ENCODE results near the gene SPINK6. TPM values are rescaled to one million over a fixed set of nuclear protein-coding genes. Genes with fewer than 3 reads are reported as not detected.

The SPINK6 gene
- total RNA-seq, 1 experiment from 2014 or later = not detected

DNA sequence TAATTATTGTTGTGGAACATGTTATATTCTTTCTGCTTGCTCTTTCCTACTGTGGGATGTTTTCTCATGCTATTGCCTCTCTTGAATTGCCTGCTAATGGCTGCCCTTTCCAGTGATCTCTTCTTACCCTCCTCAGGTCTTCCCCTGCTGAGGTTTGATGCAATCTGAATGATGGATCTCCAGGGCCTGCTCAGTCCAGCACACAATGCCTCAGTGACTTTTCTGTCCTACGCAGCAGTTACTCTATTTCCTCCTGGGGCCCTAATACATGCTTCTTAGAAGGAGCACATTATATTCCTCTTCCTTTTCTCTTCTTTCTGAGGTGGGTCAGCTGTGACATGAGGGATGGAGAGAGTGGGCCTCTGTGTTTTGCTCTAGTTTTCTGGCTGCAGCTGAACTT is 34.6 kb upstream of the SPINK6 start, which contains the start of gene SPINK14 (continued):
- TF ChIP-seq, protein P1, sequence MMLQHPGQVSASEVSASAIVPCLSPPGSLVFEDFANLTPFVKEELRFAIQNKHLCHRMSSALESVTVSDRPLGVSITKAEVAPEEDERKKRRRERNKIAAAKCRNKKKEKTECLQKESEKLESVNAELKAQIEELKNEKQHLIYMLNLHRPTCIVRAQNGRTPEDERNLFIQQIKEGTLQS (IDR thresholded peaks at IDR 0.05) = no peak
- TF ChIP-seq EZH2 (IDR thresholded peaks at IDR 0.05) = no peak

DNA sequence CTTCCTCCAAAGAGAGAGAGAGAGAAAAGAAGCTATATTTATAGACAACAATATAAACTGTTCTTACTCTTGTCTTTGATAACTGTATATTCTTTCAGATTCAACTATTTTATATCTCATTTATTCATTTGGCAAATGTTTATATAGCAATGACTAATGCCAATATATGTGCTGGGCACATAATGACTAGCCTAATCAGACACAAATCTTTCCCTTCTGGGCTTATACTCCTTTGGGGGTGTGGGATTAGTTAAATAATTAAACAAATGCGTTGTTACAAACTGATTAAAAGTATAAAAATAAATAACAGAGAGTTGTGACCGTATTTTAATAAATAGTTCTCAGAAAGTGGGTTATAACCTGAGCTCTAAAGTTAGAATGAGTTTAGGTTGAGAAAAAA is 30.5 kb upstream of the SPINK6 start:
- Histone ChIP-seq H3K9me2 (ENCODE audit: insufficient read depth) (no peaks in the 10 kb centered on the region), H3K9ac (ENCODE audit: low read length) (no peak overlapping the region), H4K20me1 (ENCODE audit: insufficient read depth) (no peaks in the 10 kb centered on the region), H3K36me3 (ENCODE audit: control insufficient read depth in 1 of 2, insufficient read depth in 2 of 2, low read length in 2 of 2) (no peaks in the 10 kb centered on the region), H3K4me1 (ENCODE audit: control insufficient read depth in 1 of 2, insufficient read depth in 2 of 2, low read length in 2 of 2) (no peaks in the 10 kb centered on the region), H3K4me3 (replicated peaks in 1 of 2; ENCODE audit: low read depth in 1 of 2, low read length in 2 of 2) (no peak overlapping the region), H3K27ac (ENCODE audit: low read depth, low read length) (no peak overlapping the region), H3K79me2 (ENCODE audit: insufficient read depth, low read length) (no peaks in the 10 kb centered on the region), H3K9me3 (ENCODE audit: control insufficient read depth in 1 of 2, insufficient read depth in 1 of 2, low read depth in 1 of 2, low read length in 2 of 2) (no peaks in the 10 kb centered on the region), H3K4me2 (ENCODE audit: low read length) (no peak overlapping the region), H2AFZ (ENCODE audit: low read depth, low read length, poor library complexity, severe bottlenecking) (no peak overlapping the region), H3K27me3 (ENCODE audit: insufficient read depth, low read length) (peaks cover 7% of the 10 kb centered on the region; the same call in 1 of the 2 replicates)
- RAD21 ChIA-PET (ENCODE audit: low non-redundant PET in 1 of 2, low total read pairs in 2 of 2, uncharacterized antibody in 2 of 2, unreplicated experiment in 2 of 2) = no interaction called here
- CTCF ChIA-PET = no interaction called here
- no TSS peak for BruUV-seq (replicated peaks)
- intact Hi-C loops (cut with micrococcal nuclease) = no loop called here
- POLR2A ChIA-PET = no interaction called here
- ATAC-seq = no peak
- no peak for TF ChIP-seq ZNF274 (IDR thresholded peaks at IDR 0.05; ENCODE audit: low read depth, low read length)
- no peak for TF ChIP-seq POLR2AphosphoS5 (IDR thresholded peaks at IDR 0.05; ENCODE audit: low read depth, low read length)
- TF ChIP-seq CBX3 (IDR thresholded peaks at IDR 0.05; ENCODE audit: low read depth) = no peak
- no peak for DNase-seq (ENCODE audit: low read depth, low spot score)

- Histone ChIP-seq H3K4me3 (replicated peaks in 1 of 2; ENCODE audit: low read depth in 1 of 2, low read length in 2 of 2) (no peak overlapping the region), H3K9me2 (ENCODE audit: insufficient read depth) (no peaks in the 10 kb centered on the region), H3K79me2 (ENCODE audit: insufficient read depth, low read length) (no peaks in the 10 kb centered on the region), H3K4me1 (ENCODE audit: control insufficient read depth in 1 of 2, insufficient read depth in 2 of 2, low read length in 2 of 2) (no peaks in the 10 kb centered on the region), H3K27me3 (ENCODE audit: insufficient read depth, low read length) (peaks cover 4% of the 10 kb centered on the region; the same call in 1 of the 2 replicates), H2AFZ (ENCODE audit: low read depth, low read length, poor library complexity, severe bottlenecking) (no peak overlapping the region), H3K9me3 (ENCODE audit: control insufficient read depth in 1 of 2, insufficient read depth in 1 of 2, low read depth in 1 of 2, low read length in 2 of 2) (no peaks in the 10 kb centered on the region), H4K20me1 (ENCODE audit: insufficient read depth) (no peaks in the 10 kb centered on the region), H3K9ac (ENCODE audit: low read length) (no peak overlapping the region), H3K27ac (ENCODE audit: low read depth, low read length) (no peak overlapping the region), H3K4me2 (ENCODE audit: low read length) (no peak overlapping the region), H3K36me3 (ENCODE audit: control insufficient read depth in 1 of 2, insufficient read depth in 2 of 2, low read length in 2 of 2) (no peaks in the 10 kb centered on the region)
- ATAC-seq (no peak), DNase-seq (ENCODE audit: low read depth, low spot score) (no peak)
- intact Hi-C loops (cut with micrococcal nuclease) = loop anchor here (5.0 kb wide), 2 partner anchors 281 to 306 kb away; no protein-coding TSS in a partner anchor
- POLR2A ChIA-PET = no interaction called here
- BruUV-seq (replicated peaks) = no TSS peak
- CTCF ChIA-PET = interaction anchor here (1.4 kb wide), 1 partner anchor 554 kb away, joined by 6 read pairs; no protein-coding TSS in a partner anchor
- RAD21 ChIA-PET (ENCODE audit: low non-redundant PET in 1 of 2, low total read pairs in 2 of 2, uncharacterized antibody in 2 of 2, unreplicated experiment in 2 of 2) = no interaction called here
- no peak for TF ChIP-seq MAX (IDR thresholded peaks at IDR 0.05)
- TF ChIP-seq, protein P1 (IDR thresholded peaks at IDR 0.05) = no peak
- no peak for TF ChIP-seq CBX3 (IDR thresholded peaks at IDR 0.05; ENCODE audit: low read depth)
- no peak for TF ChIP-seq POLR2A (IDR thresholded peaks at IDR 0.05; ENCODE audit: borderline replicate concordance, extremely low read depth, insufficient read depth, insufficient read length)
- no peak for TF ChIP-seq ZFX (IDR thresholded peaks at IDR 0.05)
- TF ChIP-seq EZH2 (IDR thresholded peaks at IDR 0.05) = no peak
- TF ChIP-seq YY1 (IDR thresholded peaks at IDR 0.05; ENCODE audit: extremely low read depth, insufficient replicate concordance, low read depth, low read length) = no peak
- no peak for TF ChIP-seq ZNF274 (IDR thresholded peaks at IDR 0.05; ENCODE audit: low read depth, low read length)
- no peak for TF ChIP-seq RAD21 (IDR thresholded peaks at IDR 0.05; ENCODE audit: low read depth)
- TF ChIP-seq, protein P2, sequence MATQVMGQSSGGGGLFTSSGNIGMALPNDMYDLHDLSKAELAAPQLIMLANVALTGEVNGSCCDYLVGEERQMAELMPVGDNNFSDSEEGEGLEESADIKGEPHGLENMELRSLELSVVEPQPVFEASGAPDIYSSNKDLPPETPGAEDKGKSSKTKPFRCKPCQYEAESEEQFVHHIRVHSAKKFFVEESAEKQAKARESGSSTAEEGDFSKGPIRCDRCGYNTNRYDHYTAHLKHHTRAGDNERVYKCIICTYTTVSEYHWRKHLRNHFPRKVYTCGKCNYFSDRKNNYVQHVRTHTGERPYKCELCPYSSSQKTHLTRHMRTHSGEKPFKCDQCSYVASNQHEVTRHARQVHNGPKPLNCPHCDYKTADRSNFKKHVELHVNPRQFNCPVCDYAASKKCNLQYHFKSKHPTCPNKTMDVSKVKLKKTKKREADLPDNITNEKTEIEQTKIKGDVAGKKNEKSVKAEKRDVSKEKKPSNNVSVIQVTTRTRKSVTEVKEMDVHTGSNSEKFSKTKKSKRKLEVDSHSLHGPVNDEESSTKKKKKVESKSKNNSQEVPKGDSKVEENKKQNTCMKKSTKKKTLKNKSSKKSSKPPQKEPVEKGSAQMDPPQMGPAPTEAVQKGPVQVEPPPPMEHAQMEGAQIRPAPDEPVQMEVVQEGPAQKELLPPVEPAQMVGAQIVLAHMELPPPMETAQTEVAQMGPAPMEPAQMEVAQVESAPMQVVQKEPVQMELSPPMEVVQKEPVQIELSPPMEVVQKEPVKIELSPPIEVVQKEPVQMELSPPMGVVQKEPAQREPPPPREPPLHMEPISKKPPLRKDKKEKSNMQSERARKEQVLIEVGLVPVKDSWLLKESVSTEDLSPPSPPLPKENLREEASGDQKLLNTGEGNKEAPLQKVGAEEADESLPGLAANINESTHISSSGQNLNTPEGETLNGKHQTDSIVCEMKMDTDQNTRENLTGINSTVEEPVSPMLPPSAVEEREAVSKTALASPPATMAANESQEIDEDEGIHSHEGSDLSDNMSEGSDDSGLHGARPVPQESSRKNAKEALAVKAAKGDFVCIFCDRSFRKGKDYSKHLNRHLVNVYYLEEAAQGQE (IDR thresholded peaks at IDR 0.05; ENCODE audit: low read depth) = no peak
- TF ChIP-seq CEBPB (IDR thresholded peaks at IDR 0.05; ENCODE audit: low read depth) = no peak
- TF ChIP-seq JUND (IDR thresholded peaks at IDR 0.05) = no peak
- TF ChIP-seq EGR1 (IDR thresholded peaks at IDR 0.05; ENCODE audit: low read depth) = no peak
Measured at GRCh38 chr5:148176480-148176879, 26.4 kb upstream of the SPINK6 start.
